ENCODE measurements around the gene ZNF207. TPM values are rescaled to one million over a fixed set of nuclear protein-coding genes. Genes with fewer than 3 reads are reported as not detected.

The ZNF207 gene
- total RNA-seq (2014; rRNA removed) (76.5 and 84.6 TPM in 2 replicates), Bru-seq, nascent RNA (percentile 97 among the genes with signal in this experiment), BruChase-seq, experiment 1, labeled RNA remaining after a 6-hour chase (percentile 97 among the genes with signal in this experiment), BruChase-seq, experiment 2, labeled RNA remaining after a 2-hour chase (percentile 98 among the genes with signal in this experiment)
- long read RNA-seq, full-length matches to known transcripts, result 72 of 97 reads
- long read RNA-seq, partial matches to known transcripts, result 12 of 97 reads
- long read RNA-seq, other reads (novel, unspliced or antisense), result 13 of 97 reads

- DNase-seq, result peak; percentile 95
- intact Hi-C loops (cut with micrococcal nuclease), result no loop called here
- Histone ChIP-seq H3K4me1 (ENCODE audit: insufficient read depth, low read length) (peaks cover 12% of the 10 kb centered on the region; the same call in 1 of the 2 replicates), H3F3A (ENCODE audit: low read length, unreplicated experiment) (no peaks in the 10 kb centered on the region), H3K9me3 (ENCODE audit: low read length) (no peaks in the 10 kb centered on the region), H3K9ac (ENCODE audit: low read length) (peak within 1 kb of the TSS; percentile 100), H3K36me3 (ENCODE audit: low read depth, low read length) (peaks cover 22% of the 10 kb centered on the region), H2AFZ (ENCODE audit: low read length) (peak within 1 kb of the TSS; percentile 90), H3K79me2 (ENCODE audit: low read length) (peaks cover 61% of the 10 kb centered on the region), H3K4me2 (ENCODE audit: low read length) (peak within 1 kb of the TSS; percentile 87), H3K27me3 (ENCODE audit: low read length) (no peaks in the 10 kb centered on the region), H4K20me1 (ENCODE audit: low read length) (peaks cover 39% of the 10 kb centered on the region), H3K4me3 (ENCODE audit: low read length) (peak within 1 kb of the TSS; percentile 99), H3K27ac (ENCODE audit: low read length) (peak within 1 kb of the TSS; percentile 85), H3K9me2 (replicated peaks; ENCODE audit: low read length) (no peaks in the 10 kb centered on the region)
- TF ChIP-seq EZH2phosphoT487 (IDR thresholded peaks at IDR 0.05; ENCODE audit: borderline replicate concordance, low read length), result no peak
- POLR2A ChIA-PET (ENCODE audit: unreplicated experiment), result interaction anchor here (0.6 kb wide), 1 partner anchor 22 kb away, joined by 3 read pairs; no protein-coding TSS in a partner anchor
- BruUV-seq (replicated peaks), result TSS peak; percentile 83
- CTCF ChIA-PET, result no interaction called here
- ATAC-seq, result peak; percentile 94
Measured at GRCh38 chr17:32349854-32350665, at the start of gene ZNF207. ZNF207 (plus strand) TSS chr17:32350157; CDS start chr17:32350286, 129 bp downstream.

GRCh38 chr17:32302037-32302436 is 47.9 kb upstream of the ZNF207 start:
- Histone ChIP-seq H3K9me2 (replicated peaks; ENCODE audit: low read length) (no peaks in the 10 kb centered on the region), H3K9ac (ENCODE audit: low read length) (no peak overlapping the region), H3K36me3 (ENCODE audit: low read depth, low read length) (no peaks in the 10 kb centered on the region), H3K9me3 (ENCODE audit: low read length) (no peaks in the 10 kb centered on the region), H2AFZ (ENCODE audit: low read length) (no peak overlapping the region), H3K4me2 (ENCODE audit: low read length) (no peak overlapping the region), H3K4me1 (ENCODE audit: insufficient read depth, low read length) (no peaks in the 10 kb centered on the region), H3K4me3 (ENCODE audit: low read length) (no peak overlapping the region), H3K27me3 (ENCODE audit: low read length) (no peaks in the 10 kb centered on the region), H3K27ac (ENCODE audit: low read length) (no peak overlapping the region), H4K20me1 (ENCODE audit: low read length) (no peaks in the 10 kb centered on the region), H3K79me2 (ENCODE audit: low read length) (no peaks in the 10 kb centered on the region), H3F3A (ENCODE audit: low read length, unreplicated experiment) (no peaks in the 10 kb centered on the region)
- intact Hi-C loops (cut with micrococcal nuclease), result no loop called here
- no peak for DNase-seq
- TF ChIP-seq EZH2 (IDR thresholded peaks at IDR 0.05; ENCODE audit: low read length, unreplicated experiment) (no peak), EZH2phosphoT487 (IDR thresholded peaks at IDR 0.05; ENCODE audit: borderline replicate concordance, low read length) (no peak), CTCF (conservative IDR thresholded peaks at IDR 0.05; ENCODE audit: low read depth, low read length) (no peak)
- BruUV-seq (replicated peaks), result no TSS peak
- CTCF ChIA-PET, result no interaction called here
- POLR2A ChIA-PET (ENCODE audit: unreplicated experiment), result no interaction called here
- ATAC-seq, result no peak

DNA sequence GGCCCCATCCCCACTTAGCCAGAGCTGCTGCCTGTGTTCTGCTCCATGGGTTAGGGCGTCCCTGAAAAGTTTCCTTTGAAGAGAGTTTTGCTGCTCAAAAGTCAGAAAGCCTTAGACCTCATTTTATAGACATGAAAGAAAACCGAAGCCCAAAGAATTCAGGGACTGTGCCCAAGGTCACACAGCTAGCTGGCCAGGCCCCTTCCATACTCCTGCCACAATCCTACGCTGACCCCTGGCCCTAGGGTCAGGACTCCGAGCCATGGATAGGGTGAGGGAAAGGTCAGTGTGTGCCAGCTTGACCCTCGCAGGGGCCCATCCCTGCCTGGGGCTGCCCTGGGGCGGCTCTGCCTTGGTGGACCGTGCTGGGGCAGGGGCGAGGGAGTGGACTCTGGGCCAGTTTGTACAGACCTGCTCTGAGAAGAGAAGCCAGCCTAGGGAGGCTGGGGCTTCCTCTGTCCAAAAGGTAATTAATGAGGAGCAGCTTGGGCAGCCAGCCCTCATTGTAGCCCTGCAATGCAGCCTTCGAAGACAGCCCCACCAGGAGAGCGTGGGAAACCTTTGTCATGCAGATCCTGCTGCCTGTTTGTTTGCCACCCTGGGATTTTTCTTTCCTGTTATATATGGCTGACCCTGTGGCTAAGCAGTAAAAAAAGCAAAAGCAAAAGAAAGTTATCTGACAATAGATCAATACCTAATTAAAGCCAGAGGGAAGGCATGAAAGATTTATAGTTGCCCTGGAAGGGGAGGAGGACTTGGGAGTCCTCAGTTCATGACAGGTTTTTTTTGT is 46.9 kb upstream of the ZNF207 start:
- BruUV-seq (replicated peaks), result no TSS peak
- Histone ChIP-seq H3K4me1 (ENCODE audit: insufficient read depth, low read length) (no peaks in the 10 kb centered on the region), H3K4me3 (ENCODE audit: low read length) (no peak overlapping the region), H3K4me2 (ENCODE audit: low read length) (no peak overlapping the region), H3F3A (ENCODE audit: low read length, unreplicated experiment) (no peaks in the 10 kb centered on the region), H2AFZ (ENCODE audit: low read length) (no peak overlapping the region), H3K27ac (ENCODE audit: low read length) (no peak overlapping the region), H3K9me2 (replicated peaks; ENCODE audit: low read length) (no peaks in the 10 kb centered on the region), H4K20me1 (ENCODE audit: low read length) (no peaks in the 10 kb centered on the region), H3K79me2 (ENCODE audit: low read length) (no peaks in the 10 kb centered on the region), H3K9me3 (ENCODE audit: low read length) (no peaks in the 10 kb centered on the region), H3K9ac (ENCODE audit: low read length) (no peak overlapping the region), H3K36me3 (ENCODE audit: low read depth, low read length) (no peaks in the 10 kb centered on the region), H3K27me3 (ENCODE audit: low read length) (no peaks in the 10 kb centered on the region)
- DNase-seq (no peak), ATAC-seq (no peak)
- ChIA-PET POLR2A (ENCODE audit: unreplicated experiment) (no interaction called here), CTCF (interaction anchor here (0.6 kb wide), 1 partner anchor 38 kb away, joined by 10 read pairs; no protein-coding TSS in a partner anchor)
- intact Hi-C loops (cut with micrococcal nuclease), result no loop called here
- TF ChIP-seq EZH2phosphoT487 (IDR thresholded peaks at IDR 0.05; ENCODE audit: borderline replicate concordance, low read length) (no peak), EZH2 (IDR thresholded peaks at IDR 0.05; ENCODE audit: low read length, unreplicated experiment) (no peak), CTCF (conservative IDR thresholded peaks at IDR 0.05; ENCODE audit: low read depth, low read length) (no peak)
